Vagina (tissue), 2 donors: ENCODE data around the gene PDE6C. TPM values are rescaled to one million over a fixed set of nuclear protein-coding genes. Genes with fewer than 3 reads are reported as not detected.
"Not testable (repeated sequence)": the region's sequence is repeated elsewhere in the genome, so short reads cannot be mapped to it uniquely, and the experiment has no call there.

Experiments used
- DNase-seq, 2 donors: peaks; one replicate each; pipeline ENCODE4 v3.0.0-alpha.2; 2017; ENCODE audit errors: extremely low spot score in 2 of 2
- H3K27ac ChIP-seq: fragments of 200-600 bp; sonication (generic); one replicate; pipeline ENCODE4 v1.5.1; 2019
- H3K27me3 ChIP-seq: fragments of 200-600 bp; sonication (generic); one replicate; pipeline ENCODE4 v1.5.1; 2019
- H3K36me3 ChIP-seq, 2 donors: fragments of 200-600 bp; sonication (generic); one replicate each; pipeline ENCODE4 v1.5.1; 2017 to 2019
- H3K4me1 ChIP-seq: fragments of 200-600 bp; sonication (generic); one replicate; pipeline ENCODE4 v1.5.1; 2019
- H3K4me3 ChIP-seq, 2 donors: fragments of 200-600 bp; sonication (generic); 1 replicate in 1 of 2; 2 replicates in 1 of 2; pipeline ENCODE4 v1.5.1; 2016 to 2019
- H3K9me3 ChIP-seq: fragments of 200-600 bp; sonication (generic); one replicate; pipeline ENCODE4 v1.5.1; 2019
- CTCF ChIP-seq, 3 experiments: fragments of 450-650 bp in 2 of 3; fragments of 200-600 bp in 1 of 3; sonication (generic) in 1 of 3; IDR thresholded peaks; one replicate each; pipeline ENCODE4 v1.5.1; 2017 to 2019; ENCODE audit warnings: antibody characterized with exemption in 3 of 3, mild to moderate bottlenecking in 2 of 3, moderate library complexity in 2 of 3
- POLR2A ChIP-seq, 2 donors: fragments of 450-650 bp; IDR thresholded peaks; one replicate each; pipeline ENCODE4 v1.6.1; 2017; ENCODE audit warnings: antibody characterized with exemption in 2 of 2, mild to moderate bottlenecking in 2 of 2, moderate library complexity in 2 of 2
- POLR2AphosphoS5 ChIP-seq, 2 donors: sonication (generic); formaldehyde crosslinking; IDR thresholded peaks; one replicate each; pipeline ENCODE4 v1.9.0; 2017; ENCODE audit warnings: antibody characterized with exemption in 2 of 2, mild to moderate bottlenecking in 2 of 2, low read depth in 1 of 2; ENCODE audit not compliant: insufficient read depth in 1 of 2
- intact Hi-C: fragments of 100-400 bp; cut with DNase I; formaldehyde crosslinking; loops from one replicate; pipeline ENCODE4 v1.15.1; 2023
- total RNA-seq: library from RNA; depleted of rRNA; stranded (reverse); fragments of >200 nt; gene quantifications from one replicate; pipeline ENCODE4 v1.2.3, GENCODE V29; 2016

The PDE6C gene
- total RNA-seq, 1 donor from 2014 or later, result not detected

- no peak for TF ChIP-seq POLR2A (IDR thresholded peaks at IDR 0.05)
- no peak for TF ChIP-seq CTCF (IDR thresholded peaks at IDR 0.05)
- TF ChIP-seq POLR2AphosphoS5 (IDR thresholded peaks at IDR 0.05; ENCODE audit: insufficient read depth in 1 of 2, low read depth in 1 of 2), result no peak
- no peak for DNase-seq
- H3K4me1 ChIP-seq, result no peaks in the 10 kb centered on the region
- H3K9me3 ChIP-seq, result no peaks in the 10 kb centered on the region
- no peaks in the 10 kb centered on the region for H3K27me3 ChIP-seq
- no peak overlapping the region for H3K4me3 ChIP-seq
- intact Hi-C loops, result no loop called here
- H3K27ac ChIP-seq, result no peak overlapping the region
- H3K36me3 ChIP-seq, result peaks cover 0 to 36% of the 10 kb centered on the region in 2 donors
These were observed 66.7 kb downstream of the PDE6C start for GRCh38 chr10:93678805-93679587.

GRCh38 chr10:93680412-93681047 lies 68.2 kb downstream of the PDE6C start:
- intact Hi-C loops, result no loop called here
- TF ChIP-seq POLR2A (IDR thresholded peaks at IDR 0.05) (no peak), CTCF (IDR thresholded peaks at IDR 0.05) (peak in 1 of 3 experiments; percentile 14)
- H3K9me3 ChIP-seq, result no peaks in the 10 kb centered on the region
- H3K4me1 ChIP-seq, result no peaks in the 10 kb centered on the region
- no peak overlapping the region for H3K4me3 ChIP-seq
- H3K27me3 ChIP-seq, result no peaks in the 10 kb centered on the region
- H3K27ac ChIP-seq, result no peak overlapping the region
- H3K36me3 ChIP-seq, result peaks cover 0 to 25% of the 10 kb centered on the region in 2 donors
- no peak for DNase-seq

GRCh38 chr10:93687737-93688136 lies 75.4 kb downstream of the PDE6C start:
- TF ChIP-seq POLR2A (IDR thresholded peaks at IDR 0.05), result no peak
- TF ChIP-seq POLR2AphosphoS5 (IDR thresholded peaks at IDR 0.05; ENCODE audit: insufficient read depth in 1 of 2, low read depth in 1 of 2), result no peak
- no peak for TF ChIP-seq CTCF (IDR thresholded peaks at IDR 0.05)
- Histone ChIP-seq H3K9me3 (no peaks in the 10 kb centered on the region), H3K27ac (no peak overlapping the region), H3K36me3 (peaks cover 0 to 8% of the 10 kb centered on the region in 2 donors), H3K4me3 (no peak overlapping the region), H3K4me1 (no peaks in the 10 kb centered on the region), H3K27me3 (no peaks in the 10 kb centered on the region)
- intact Hi-C loops, result no loop called here
- no peak for DNase-seq

- H3K4me3 ChIP-seq, result no peak overlapping the region
- H3K4me1 ChIP-seq, result no peaks in the 10 kb centered on the region
- H3K27me3 ChIP-seq, result no peaks in the 10 kb centered on the region
- no peak overlapping the region for H3K27ac ChIP-seq
- TF ChIP-seq CTCF (IDR thresholded peaks at IDR 0.05), result no peak
- TF ChIP-seq POLR2A (IDR thresholded peaks at IDR 0.05), result no peak
- no peak for TF ChIP-seq POLR2AphosphoS5 (IDR thresholded peaks at IDR 0.05; ENCODE audit: insufficient read depth in 1 of 2, low read depth in 1 of 2)
- H3K36me3 ChIP-seq, result peaks cover 0 to 44% of the 10 kb centered on the region in 2 donors
- intact Hi-C loops, result no loop called here
- no peaks in the 10 kb centered on the region for H3K9me3 ChIP-seq
- no peak for DNase-seq
These were observed 83.4 kb downstream of the PDE6C start for GRCh38 chr10:93695740-93696139.

GRCh38 chr10:93696582-93696981 lies 84.2 kb downstream of the PDE6C start:
- H3K27ac ChIP-seq, H3K9me3 ChIP-seq, H3K27me3 ChIP-seq, DNase-seq, H3K4me3 ChIP-seq, H3K4me1 ChIP-seq, intact Hi-C loops: not testable (repeated sequence)
- H3K36me3 ChIP-seq, result peaks cover 0 to 40% of the 10 kb centered on the region in 2 donors
